Ovary (tissue), 9 donors: ENCODE data around the gene MT1F. TPM values are rescaled to one million over a fixed set of nuclear protein-coding genes. Genes with fewer than 3 reads are reported as not detected.

Source experiments
- DNase-seq, 5 donors: peaks; one replicate each; pipeline ENCODE4 v3.0.0-alpha.2; 2019 to 2020
- H3K27ac ChIP-seq, 2 donors: fragments of 200-600 bp; one replicate each; pipeline versions ENCODE4 v1.5.1 to v1.8.0; 2019 to 2022
- H3K27me3 ChIP-seq: fragments of 200-600 bp; one replicate; pipeline ENCODE4 v1.8.0; 2022
- H3K36me3 ChIP-seq: fragments of 200-600 bp; sonication (generic); one replicate; pipeline ENCODE4 v1.5.1; 2019
- H3K4me1 ChIP-seq: one replicate; pipeline ENCODE4 v1.8.1; 2013; ENCODE audit warnings: mild to moderate bottlenecking, moderate library complexity; ENCODE audit not compliant: insufficient read depth
- H3K4me3 ChIP-seq: fragments of 200-600 bp; sonication (generic); one replicate; pipeline ENCODE4 v1.5.1; 2017
- H3K9me3 ChIP-seq, 2 donors: fragments of 200-600 bp in 1 of 2; sonication (generic) in 1 of 2; one replicate each; pipeline versions ENCODE4 v1.5.1 to v1.8.1; 2013 to 2019; ENCODE audit warnings: mild to moderate bottlenecking in 1 of 2, moderate library complexity in 1 of 2
- EP300 ChIP-seq: sonication (generic); formaldehyde crosslinking; IDR thresholded peaks from one replicate; pipeline ENCODE4 v1.6.1; 2017; ENCODE audit warnings: antibody characterized with exemption
- POLR2A ChIP-seq: fragments of 450-650 bp; IDR thresholded peaks from one replicate; pipeline ENCODE4 v1.6.1; 2017; ENCODE audit warnings: antibody characterized with exemption, mild to moderate bottlenecking, moderate library complexity
- WGBS, 3 donors: extraction: QIAGEN DNeasy Blood & Tissue Kit in 1 of 3; methylation state at CpG; one replicate each; pipeline versions ENCODE4 v1.1.5 to v1.1.7; 2013 to 2017; 5-methylcytosine and 5-hydroxymethylcytosine counted together
- intact Hi-C, 4 donors: fragments of 100-400 bp; cut with DNase I; formaldehyde crosslinking; loops; one replicate each; pipeline versions ENCODE4 v1.11.0 to v1.15.1; 2022 to 2023
- polyA plus RNA-seq, 2 donors: library from polyadenylated mRNA; stranded (reverse); fragments of 200-250 nt in 1 of 2; fragments of 350-450 nt in 1 of 2; fragmentation: Illumina TruSeq in 1 of 2; extraction: RNeasy Lipid Tissue Mini Kit (QIAGEN cat#74804) in 1 of 2; gene quantifications; one replicate each; pipeline ENCODE4 v1.2.3, GENCODE V29; 2013 to 2014
- total RNA-seq, 7 donors: library from RNA; depleted of rRNA in 2 of 7; stranded (reverse); fragments of >200 nt in 2 of 7; fragmentation: NEBNext Ultra II Directional in 3 of 7; extraction: Animal tissue kit (Norgen Biotek cat#: 25700) in 3 of 7; gene quantifications; one replicate each; pipeline versions ENCODE4 v1.1.0 to v1.2.4, GENCODE V29; 2016 to 2023
- TF ChIP-seq, protein P1 (sequence below), 3 donors: fragments of 450-650 bp in 2 of 3; fragments of 200-600 bp in 1 of 3; IDR thresholded peaks; one replicate each; pipeline versions ENCODE4 v1.5.1 to v1.8.0; 2016 to 2022; ENCODE audit warnings: antibody characterized with exemption in 3 of 3, mild to moderate bottlenecking in 1 of 3
- donor health status: DM: no; HTN: no; CAD: no; lungs with moderate emphysema.
- donor health status: DM: no; HTN: no; CAD: no.
- donor health status: Bipolar disorder and iron deficiency.
- donor health status: DM: yes; HTN: yes; CAD: no.
- donor health status: DM: no; HTN: no; CAD: no.
- donor health status: DM: yes; HTN: yes; CAD: no.

MT1F gene
- total and polyA plus RNA-seq, 9 donors, result 0.73 to 76.3 (median 3.2) TPM; not detected in 1

DNA sequence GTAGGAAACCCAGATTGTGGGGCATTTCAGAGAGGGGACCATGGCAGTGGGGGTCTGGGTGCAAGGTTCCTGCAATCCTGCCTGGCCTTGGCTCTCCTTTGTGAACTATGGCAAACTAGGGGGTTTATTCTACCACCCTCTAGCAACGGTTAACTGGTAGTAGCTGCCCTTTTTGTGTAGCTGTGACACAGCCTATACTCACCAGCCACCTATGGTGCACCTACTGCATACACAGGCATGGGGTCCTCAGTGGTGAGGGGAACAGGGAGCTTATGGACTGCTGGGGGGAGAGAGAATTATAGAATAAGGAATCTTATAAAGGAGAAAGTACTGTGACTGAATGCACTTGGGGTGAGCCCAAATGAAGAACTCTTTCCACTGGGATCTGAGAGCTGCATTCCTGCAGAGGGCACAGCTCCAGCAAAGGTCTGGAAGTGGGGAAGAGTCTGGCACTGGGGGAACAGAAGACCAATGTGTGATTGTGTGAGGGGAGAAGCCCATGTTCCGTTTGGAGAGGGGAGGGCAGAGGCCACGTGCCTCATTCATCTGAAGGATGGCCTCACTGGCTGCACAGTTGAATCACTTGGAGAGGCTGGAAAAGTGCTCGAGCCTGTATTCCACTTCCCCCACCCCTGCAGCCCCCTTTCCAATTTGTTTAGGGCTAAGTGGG lies 26.6 kb downstream of the MT1F start:
- H3K36me3 ChIP-seq, result no peaks in the 10 kb centered on the region
- no peaks in the 10 kb centered on the region for H3K27me3 ChIP-seq
- H3K27ac ChIP-seq, result no peak overlapping the region
- H3K4me1 ChIP-seq, result peaks cover 14% of the 10 kb centered on the region
- H3K4me3 ChIP-seq, result no peak overlapping the region
- TF ChIP-seq, protein P1, sequence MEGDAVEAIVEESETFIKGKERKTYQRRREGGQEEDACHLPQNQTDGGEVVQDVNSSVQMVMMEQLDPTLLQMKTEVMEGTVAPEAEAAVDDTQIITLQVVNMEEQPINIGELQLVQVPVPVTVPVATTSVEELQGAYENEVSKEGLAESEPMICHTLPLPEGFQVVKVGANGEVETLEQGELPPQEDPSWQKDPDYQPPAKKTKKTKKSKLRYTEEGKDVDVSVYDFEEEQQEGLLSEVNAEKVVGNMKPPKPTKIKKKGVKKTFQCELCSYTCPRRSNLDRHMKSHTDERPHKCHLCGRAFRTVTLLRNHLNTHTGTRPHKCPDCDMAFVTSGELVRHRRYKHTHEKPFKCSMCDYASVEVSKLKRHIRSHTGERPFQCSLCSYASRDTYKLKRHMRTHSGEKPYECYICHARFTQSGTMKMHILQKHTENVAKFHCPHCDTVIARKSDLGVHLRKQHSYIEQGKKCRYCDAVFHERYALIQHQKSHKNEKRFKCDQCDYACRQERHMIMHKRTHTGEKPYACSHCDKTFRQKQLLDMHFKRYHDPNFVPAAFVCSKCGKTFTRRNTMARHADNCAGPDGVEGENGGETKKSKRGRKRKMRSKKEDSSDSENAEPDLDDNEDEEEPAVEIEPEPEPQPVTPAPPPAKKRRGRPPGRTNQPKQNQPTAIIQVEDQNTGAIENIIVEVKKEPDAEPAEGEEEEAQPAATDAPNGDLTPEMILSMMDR (IDR thresholded peaks at IDR 0.05), result no peak
- TF ChIP-seq POLR2A (no peak), EP300 (no peak)
- intact Hi-C loops, result loop anchor here in 1 of 4 donors (10.0 kb wide), 1 partner anchor 100 kb away; the partner anchor contains the start of gene MT3
- H3K9me3 ChIP-seq, result no peaks in the 10 kb centered on the region
- DNase-seq, result no peak
- WGBS, 3 donors, result 64 to 77% (median 72%) methylated on average over 4 of the region's 4 CpGs

DNA sequence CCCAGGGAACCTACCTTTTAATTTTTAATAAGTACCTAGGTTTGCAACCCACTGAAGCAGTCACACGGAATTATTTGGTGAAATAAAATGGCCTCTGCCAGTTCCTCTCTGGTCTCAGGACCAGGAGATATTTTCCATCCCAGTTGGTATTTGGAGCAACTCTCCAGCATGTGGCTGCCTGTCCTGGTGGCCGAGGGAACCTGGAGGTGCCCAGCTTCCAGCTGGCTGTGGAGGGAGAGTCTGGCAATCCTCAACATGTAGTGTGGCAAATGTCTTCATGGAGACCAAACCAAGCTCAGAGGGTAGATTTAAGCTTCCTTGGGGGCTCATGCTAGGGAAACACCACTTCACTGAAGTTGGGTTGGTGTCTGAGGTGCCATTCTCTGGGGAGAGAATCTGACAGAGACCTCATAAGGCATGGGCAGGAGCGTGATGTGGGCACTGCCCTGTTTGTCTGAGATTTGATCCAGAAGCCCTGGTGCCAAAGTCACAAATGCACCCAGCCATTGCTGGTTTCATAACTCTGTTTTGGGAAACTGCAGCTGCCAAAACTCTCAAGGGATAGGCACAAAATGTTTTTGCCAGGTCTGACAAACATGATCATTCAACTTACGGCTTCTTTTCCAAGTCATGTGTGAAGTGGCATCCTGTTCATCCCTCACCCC lies 27.3 kb downstream of the MT1F start:
- no peak for DNase-seq
- Histone ChIP-seq H3K4me3 (no peak overlapping the region), H3K27ac (no peak overlapping the region), H3K27me3 (no peaks in the 10 kb centered on the region), H3K9me3 (no peaks in the 10 kb centered on the region), H3K4me1 (peaks cover 14% of the 10 kb centered on the region), H3K36me3 (no peaks in the 10 kb centered on the region)
- intact Hi-C loops, result loop anchor here in 1 of 4 donors (10.0 kb wide), 1 partner anchor 100 kb away; the partner anchor contains the start of gene MT3
- 79 to 90% (median 89%) methylated on average over 4 of the region's 4 CpGs for WGBS, 3 donors
- TF ChIP-seq, protein P1 (IDR thresholded peaks at IDR 0.05), result no peak
- TF ChIP-seq EP300, result no peak
- no peak for TF ChIP-seq POLR2A

DNA sequence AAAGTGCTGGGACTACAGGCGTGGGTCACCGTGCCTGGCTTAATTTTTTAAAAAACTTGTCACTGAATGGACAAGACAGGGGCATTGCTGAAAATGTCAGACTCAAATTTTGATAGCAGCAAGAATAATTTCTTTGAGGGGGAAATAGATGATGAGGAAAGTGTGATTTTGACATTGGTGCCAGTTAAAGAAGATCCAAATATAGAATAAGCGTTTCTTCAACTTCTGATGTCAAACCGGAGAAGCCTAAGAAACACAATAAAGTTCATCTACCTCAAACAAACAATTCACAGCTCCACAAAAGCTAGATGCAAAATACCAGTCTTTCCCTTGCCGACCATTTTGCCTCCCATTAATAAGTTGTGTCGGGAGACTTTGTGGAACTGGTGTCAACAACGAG lies 29.0 kb downstream of the MT1F start:
- 89 to 97% (median 96%) methylated on average over 7 of the region's 7 CpGs for WGBS, 3 donors
- DNase-seq, result no peak
- intact Hi-C loops, result loop anchor here in 1 of 4 donors (10.0 kb wide), 1 partner anchor 102 kb away; the partner anchor contains the start of gene MT3
- Histone ChIP-seq H3K36me3 (no peaks in the 10 kb centered on the region), H3K27me3 (no peaks in the 10 kb centered on the region), H3K27ac (no peak overlapping the region), H3K4me3 (no peak overlapping the region), H3K9me3 (no peaks in the 10 kb centered on the region), H3K4me1 (peaks cover 11% of the 10 kb centered on the region)
- TF ChIP-seq POLR2A (no peak), EP300 (no peak)
- TF ChIP-seq, protein P1 (IDR thresholded peaks at IDR 0.05), result no peak

DNA sequence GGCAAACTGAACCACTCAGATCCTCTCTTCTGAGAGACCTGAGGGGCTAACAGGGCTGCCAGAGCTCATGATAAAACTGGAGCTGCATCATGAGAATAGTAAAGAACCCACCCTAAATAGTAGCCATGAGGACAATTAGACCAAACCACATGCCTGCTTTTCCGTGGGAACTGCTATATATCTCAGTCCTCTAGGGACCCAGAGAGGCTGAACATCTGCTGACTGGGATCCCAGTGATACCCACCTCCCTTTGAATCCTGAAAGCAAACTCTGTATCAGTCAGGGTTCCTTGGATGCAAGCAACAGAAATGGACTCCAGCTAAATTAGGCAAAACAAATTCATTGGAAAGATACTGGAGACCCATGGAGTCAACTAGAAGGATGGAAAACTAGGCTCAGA lies 31.0 kb downstream of the MT1F start:
- no peak for DNase-seq
- H3K27me3 ChIP-seq, result no peaks in the 10 kb centered on the region
- H3K27ac ChIP-seq, result no peak overlapping the region
- no peaks in the 10 kb centered on the region for H3K9me3 ChIP-seq
- TF ChIP-seq EP300 (no peak), POLR2A (no peak)
- TF ChIP-seq, protein P1 (IDR thresholded peaks at IDR 0.05), result no peak
- H3K36me3 ChIP-seq, result no peaks in the 10 kb centered on the region
- 17 to 29% (median 22%) methylated on average over 1 of the region's 1 CpG for WGBS, 3 donors
- intact Hi-C loops, result loop anchor here in 1 of 4 donors (10.0 kb wide), 1 partner anchor 104 kb away; the partner anchor contains the start of gene MT3
- H3K4me1 ChIP-seq, result peaks cover 3% of the 10 kb centered on the region
- no peak overlapping the region for H3K4me3 ChIP-seq
